Vagina (tissue), 2 donors: Measurements from ENCODE around the gene NKIRAS1. TPM values are rescaled to one million over a fixed set of nuclear protein-coding genes. Genes with fewer than 3 reads are reported as not detected.

ENCODE experiments used
- DNase-seq, 2 donors: peaks; one replicate each; pipeline ENCODE4 v3.0.0-alpha.2; 2017; ENCODE audit errors: extremely low spot score in 2 of 2
- H3K27ac ChIP-seq: fragments of 200-600 bp; sonication (generic); one replicate; pipeline ENCODE4 v1.5.1; 2019
- H3K27me3 ChIP-seq: fragments of 200-600 bp; sonication (generic); one replicate; pipeline ENCODE4 v1.5.1; 2019
- H3K36me3 ChIP-seq, 2 donors: fragments of 200-600 bp; sonication (generic); one replicate each; pipeline ENCODE4 v1.5.1; 2017 to 2019
- H3K4me1 ChIP-seq: fragments of 200-600 bp; sonication (generic); one replicate; pipeline ENCODE4 v1.5.1; 2019
- H3K4me3 ChIP-seq, 2 donors: fragments of 200-600 bp; sonication (generic); 1 replicate in 1 of 2; 2 replicates in 1 of 2; pipeline ENCODE4 v1.5.1; 2016 to 2019
- H3K9me3 ChIP-seq: fragments of 200-600 bp; sonication (generic); one replicate; pipeline ENCODE4 v1.5.1; 2019
- POLR2A ChIP-seq, 2 donors: fragments of 450-650 bp; IDR thresholded peaks; one replicate each; pipeline ENCODE4 v1.6.1; 2017; ENCODE audit warnings: antibody characterized with exemption in 2 of 2, mild to moderate bottlenecking in 2 of 2, moderate library complexity in 2 of 2
- POLR2AphosphoS5 ChIP-seq, 2 donors: sonication (generic); formaldehyde crosslinking; IDR thresholded peaks; one replicate each; pipeline ENCODE4 v1.9.0; 2017; ENCODE audit warnings: antibody characterized with exemption in 2 of 2, mild to moderate bottlenecking in 2 of 2, low read depth in 1 of 2; ENCODE audit not compliant: insufficient read depth in 1 of 2
- intact Hi-C: fragments of 100-400 bp; cut with DNase I; formaldehyde crosslinking; loops from one replicate; pipeline ENCODE4 v1.15.1; 2023
- total RNA-seq: library from RNA; depleted of rRNA; stranded (reverse); fragments of >200 nt; gene quantifications from one replicate; pipeline ENCODE4 v1.2.3, GENCODE V29; 2016
- TF ChIP-seq, protein P1 (sequence below), 3 experiments: fragments of 450-650 bp in 2 of 3; fragments of 200-600 bp in 1 of 3; sonication (generic) in 1 of 3; IDR thresholded peaks; one replicate each; pipeline ENCODE4 v1.5.1; 2017 to 2019; ENCODE audit warnings: antibody characterized with exemption in 3 of 3, mild to moderate bottlenecking in 2 of 3, moderate library complexity in 2 of 3

NKIRAS1 gene
- total RNA-seq, 1 donor from 2014 or later, result 9.1 TPM

DNA sequence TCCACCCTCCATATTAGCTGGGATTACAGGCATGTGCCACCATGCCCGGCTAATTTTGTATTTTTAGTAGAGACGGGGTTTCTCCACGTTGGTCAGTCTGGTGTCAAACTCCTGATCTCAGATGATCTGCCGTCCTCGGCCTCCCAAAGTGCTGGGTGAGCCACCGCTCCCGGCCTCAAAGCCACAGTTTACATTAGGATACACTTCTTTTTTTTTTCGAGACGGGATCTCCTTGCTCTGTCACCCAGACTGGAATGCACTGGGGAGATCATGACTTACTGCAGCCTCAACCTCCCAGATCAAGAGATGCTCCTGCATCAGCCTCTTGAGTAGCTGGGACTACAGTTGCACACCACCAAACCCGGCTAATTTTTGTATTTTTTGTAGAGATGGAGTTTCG, 25.8 kb upstream of the NKIRAS1 start:
- H3K36me3 ChIP-seq, result no peaks in the 10 kb centered on the region
- DNase-seq, result no peak
- H3K4me1 ChIP-seq, result peaks cover 20% of the 10 kb centered on the region
- H3K4me3 ChIP-seq, result no peak overlapping the region
- no peaks in the 10 kb centered on the region for H3K27me3 ChIP-seq
- intact Hi-C loops, result loop anchor here (2.0 kb wide), 1 partner anchor 16 kb away; no protein-coding TSS in a partner anchor
- no peak overlapping the region for H3K27ac ChIP-seq
- TF ChIP-seq, protein P1, sequence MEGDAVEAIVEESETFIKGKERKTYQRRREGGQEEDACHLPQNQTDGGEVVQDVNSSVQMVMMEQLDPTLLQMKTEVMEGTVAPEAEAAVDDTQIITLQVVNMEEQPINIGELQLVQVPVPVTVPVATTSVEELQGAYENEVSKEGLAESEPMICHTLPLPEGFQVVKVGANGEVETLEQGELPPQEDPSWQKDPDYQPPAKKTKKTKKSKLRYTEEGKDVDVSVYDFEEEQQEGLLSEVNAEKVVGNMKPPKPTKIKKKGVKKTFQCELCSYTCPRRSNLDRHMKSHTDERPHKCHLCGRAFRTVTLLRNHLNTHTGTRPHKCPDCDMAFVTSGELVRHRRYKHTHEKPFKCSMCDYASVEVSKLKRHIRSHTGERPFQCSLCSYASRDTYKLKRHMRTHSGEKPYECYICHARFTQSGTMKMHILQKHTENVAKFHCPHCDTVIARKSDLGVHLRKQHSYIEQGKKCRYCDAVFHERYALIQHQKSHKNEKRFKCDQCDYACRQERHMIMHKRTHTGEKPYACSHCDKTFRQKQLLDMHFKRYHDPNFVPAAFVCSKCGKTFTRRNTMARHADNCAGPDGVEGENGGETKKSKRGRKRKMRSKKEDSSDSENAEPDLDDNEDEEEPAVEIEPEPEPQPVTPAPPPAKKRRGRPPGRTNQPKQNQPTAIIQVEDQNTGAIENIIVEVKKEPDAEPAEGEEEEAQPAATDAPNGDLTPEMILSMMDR (IDR thresholded peaks at IDR 0.05), result no peak
- no peak for TF ChIP-seq POLR2AphosphoS5 (IDR thresholded peaks at IDR 0.05; ENCODE audit: insufficient read depth in 1 of 2, low read depth in 1 of 2)
- no peak for TF ChIP-seq POLR2A (IDR thresholded peaks at IDR 0.05)
- no peaks in the 10 kb centered on the region for H3K9me3 ChIP-seq

DNA sequence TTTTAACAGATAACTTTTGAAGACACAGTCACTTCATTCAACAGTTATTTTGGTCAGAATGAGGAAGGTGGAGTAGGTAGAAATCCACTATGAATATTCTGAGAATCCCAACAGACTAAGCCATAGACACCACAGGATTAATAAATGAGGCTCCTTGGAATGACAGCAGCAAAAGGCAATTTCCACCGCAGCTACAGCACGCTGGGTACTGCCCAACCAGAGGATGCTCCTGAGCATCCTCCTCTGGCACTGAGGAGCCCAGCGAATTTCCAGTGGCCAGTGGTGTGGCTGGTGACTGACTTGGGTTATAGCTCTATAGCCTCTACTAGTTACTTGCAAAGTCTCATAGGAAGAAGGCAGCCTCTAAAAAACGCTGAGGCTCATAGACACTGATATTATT, 24.6 kb upstream of the NKIRAS1 start:
- no peak for DNase-seq
- Histone ChIP-seq H3K9me3 (no peaks in the 10 kb centered on the region), H3K4me3 (no peak overlapping the region), H3K27ac (no peak overlapping the region), H3K36me3 (no peaks in the 10 kb centered on the region), H3K4me1 (peaks cover 9% of the 10 kb centered on the region), H3K27me3 (no peaks in the 10 kb centered on the region)
- TF ChIP-seq POLR2A (IDR thresholded peaks at IDR 0.05) (no peak), POLR2AphosphoS5 (IDR thresholded peaks at IDR 0.05; ENCODE audit: insufficient read depth in 1 of 2, low read depth in 1 of 2) (no peak)
- TF ChIP-seq, protein P1 (IDR thresholded peaks at IDR 0.05), result no peak
- intact Hi-C loops, result no loop called here

DNA sequence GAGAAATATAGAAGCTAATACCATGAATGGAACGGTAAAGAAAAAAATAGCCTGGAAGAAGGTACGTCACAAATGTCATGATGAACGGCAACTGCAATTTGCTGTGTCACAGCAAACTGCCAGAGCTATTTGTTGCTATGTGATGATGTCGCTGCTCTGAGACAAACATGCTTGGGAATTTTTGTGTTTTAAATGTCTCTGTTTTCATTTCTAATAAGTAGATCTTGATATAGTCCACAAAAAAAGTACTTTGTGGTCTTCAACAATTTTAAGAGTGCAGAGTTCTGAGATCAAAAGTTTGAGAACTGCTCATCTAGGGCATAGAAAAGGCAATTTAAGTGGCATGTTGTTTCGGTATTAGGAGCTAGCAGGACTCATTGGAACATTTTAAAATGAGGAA, 24.0 kb upstream of the NKIRAS1 start:
- no peak overlapping the region for H3K27ac ChIP-seq
- no peaks in the 10 kb centered on the region for H3K9me3 ChIP-seq
- intact Hi-C loops, result no loop called here
- TF ChIP-seq POLR2A (IDR thresholded peaks at IDR 0.05) (no peak), POLR2AphosphoS5 (IDR thresholded peaks at IDR 0.05; ENCODE audit: insufficient read depth in 1 of 2, low read depth in 1 of 2) (no peak)
- TF ChIP-seq, protein P1 (IDR thresholded peaks at IDR 0.05), result no peak
- DNase-seq, result no peak
- no peak overlapping the region for H3K4me3 ChIP-seq
- no peaks in the 10 kb centered on the region for H3K36me3 ChIP-seq
- peaks cover 7% of the 10 kb centered on the region for H3K4me1 ChIP-seq
- no peaks in the 10 kb centered on the region for H3K27me3 ChIP-seq

DNA sequence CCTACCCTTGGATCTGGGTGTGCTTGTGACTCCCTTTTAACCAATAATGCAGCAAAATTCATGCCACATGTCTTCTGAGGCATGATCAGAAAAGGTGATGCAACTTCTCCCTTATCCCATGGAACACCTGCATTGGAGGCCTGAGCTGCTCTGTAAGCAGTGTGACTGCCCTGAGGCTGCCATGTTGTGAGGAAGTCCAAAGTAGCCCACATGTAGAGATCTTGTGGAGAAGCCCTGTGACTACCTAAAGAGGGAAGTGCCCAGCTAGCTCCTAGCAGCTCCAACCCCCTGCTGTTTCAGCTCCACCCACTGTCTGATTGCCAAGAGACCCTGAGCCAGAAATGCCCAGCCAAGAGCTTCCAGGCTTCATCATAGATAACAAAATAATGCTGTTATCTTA, 21.9 kb upstream of the NKIRAS1 start:
- no peaks in the 10 kb centered on the region for H3K27me3 ChIP-seq
- no peaks in the 10 kb centered on the region for H3K9me3 ChIP-seq
- TF ChIP-seq, protein P1 (IDR thresholded peaks at IDR 0.05), result no peak
- TF ChIP-seq POLR2A (IDR thresholded peaks at IDR 0.05) (no peak), POLR2AphosphoS5 (IDR thresholded peaks at IDR 0.05; ENCODE audit: insufficient read depth in 1 of 2, low read depth in 1 of 2) (no peak)
- H3K4me3 ChIP-seq, result no peak overlapping the region
- DNase-seq, result no peak
- no peaks in the 10 kb centered on the region for H3K4me1 ChIP-seq
- H3K36me3 ChIP-seq, result no peaks in the 10 kb centered on the region
- intact Hi-C loops, result no loop called here
- no peak overlapping the region for H3K27ac ChIP-seq

DNA sequence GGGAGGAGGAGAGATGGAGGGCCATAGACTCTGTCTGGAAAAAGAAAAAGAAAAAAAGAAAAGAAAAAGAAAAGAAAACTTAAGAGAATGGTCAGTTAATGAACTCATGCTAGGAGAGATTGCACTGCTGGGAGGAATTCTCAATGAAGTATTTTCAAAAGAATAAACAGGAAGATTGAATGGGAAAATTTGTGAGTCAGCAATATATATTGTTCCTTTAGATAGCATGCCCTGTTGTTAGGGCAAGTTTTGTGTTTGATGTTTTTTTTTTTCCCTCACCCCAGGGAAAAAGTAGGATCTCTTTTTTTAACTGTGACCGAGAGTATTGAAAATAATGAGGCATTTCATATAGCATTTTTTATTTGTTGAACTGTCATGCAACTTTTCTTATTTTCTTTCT, 20.5 kb upstream of the NKIRAS1 start:
- intact Hi-C loops, result no loop called here
- no peaks in the 10 kb centered on the region for H3K36me3 ChIP-seq

More for the DNA sequence above, 20.5 kb upstream of the NKIRAS1 start:
- no peaks in the 10 kb centered on the region for H3K4me1 ChIP-seq
- no peak overlapping the region for H3K4me3 ChIP-seq
- H3K27ac ChIP-seq, result no peak overlapping the region
- no peak for DNase-seq
- H3K9me3 ChIP-seq, result no peaks in the 10 kb centered on the region
- TF ChIP-seq POLR2A (IDR thresholded peaks at IDR 0.05), result no peak
- TF ChIP-seq, protein P1 (IDR thresholded peaks at IDR 0.05), result no peak
- no peaks in the 10 kb centered on the region for H3K27me3 ChIP-seq
